ENCODE measurements around the gene INAVA.
"Not testable (repeated sequence)": the region's sequence is repeated elsewhere in the genome, so short reads cannot be mapped to it uniquely, and the experiment has no call there.

The INAVA gene

GRCh38 chr1:200918006-200918405 lies 23.3 kb downstream of the INAVA start:
- DNase-seq (ENCODE audit: low read depth in 2 of 2, low spot score in 1 of 2) = no peak

- DNase-seq (ENCODE audit: low read depth in 2 of 2, low spot score in 1 of 2) = no peak
These were observed 24.7 kb downstream of the INAVA start for GRCh38 chr1:200919386-200919785.

GRCh38 chr1:200921571-200922110 lies 26.9 kb downstream of the INAVA start:
- no peak for DNase-seq (ENCODE audit: low read depth in 2 of 2, low spot score in 1 of 2)

- no peak for DNase-seq (ENCODE audit: low read depth in 2 of 2, low spot score in 1 of 2)
These were observed 27.7 kb downstream of the INAVA start for GRCh38 chr1:200922406-200922805.

- no peak for DNase-seq (ENCODE audit: low read depth in 2 of 2, low spot score in 1 of 2)
These were observed 28.9 kb downstream of the INAVA start for GRCh38 chr1:200923601-200924000.

GRCh38 chr1:200925831-200926230 lies 31.1 kb downstream of the INAVA start:
- no peak for DNase-seq (ENCODE audit: low read depth in 2 of 2, low spot score in 1 of 2)

- no peak for DNase-seq (ENCODE audit: low read depth in 2 of 2, low spot score in 1 of 2)
These were observed 35.0 kb downstream of the INAVA start for GRCh38 chr1:200929530-200930278.

- not testable (repeated sequence) for DNase-seq (ENCODE audit: low read depth in 2 of 2, low spot score in 1 of 2)
These were observed 35.6 kb downstream of the INAVA start for GRCh38 chr1:200930285-200930684.

- DNase-seq (ENCODE audit: low read depth in 2 of 2, low spot score in 1 of 2) = no peak
These were observed 37.1 kb downstream of the INAVA start for GRCh38 chr1:200931776-200932175.

- DNase-seq (ENCODE audit: low read depth in 2 of 2, low spot score in 1 of 2) = no peak
These were observed 40.1 kb downstream of the INAVA start for GRCh38 chr1:200934676-200935245.

- DNase-seq (ENCODE audit: low read depth in 2 of 2, low spot score in 1 of 2) = not testable (repeated sequence)
These were observed 40.7 kb downstream of the INAVA start for GRCh38 chr1:200935286-200935962.

- DNase-seq (ENCODE audit: low read depth in 2 of 2, low spot score in 1 of 2) = no peak
These were observed 44.3 kb downstream of the INAVA start for GRCh38 chr1:200938955-200939354.

GRCh38 chr1:200945111-200945510 lies 50.4 kb downstream of the INAVA start:
- DNase-seq (ENCODE audit: low read depth in 2 of 2, low spot score in 1 of 2) = no peak

GRCh38 chr1:200947059-200947566 lies 52.4 kb downstream of the INAVA start:
- no peak for DNase-seq (ENCODE audit: low read depth in 2 of 2, low spot score in 1 of 2)

GRCh38 chr1:200949626-200950025 lies 54.9 kb downstream of the INAVA start:
- no peak for DNase-seq (ENCODE audit: low read depth in 2 of 2, low spot score in 1 of 2)

- no peak for DNase-seq (ENCODE audit: low read depth in 2 of 2, low spot score in 1 of 2)
These were observed 56.3 kb downstream of the INAVA start for GRCh38 chr1:200951016-200951415.

- DNase-seq (ENCODE audit: low read depth in 2 of 2, low spot score in 1 of 2) = no peak
These were observed 59.7 kb downstream of the INAVA start for GRCh38 chr1:200954434-200954833.

GRCh38 chr1:200958597-200958996 lies 63.9 kb downstream of the INAVA start:
- no peak for DNase-seq (ENCODE audit: low read depth in 2 of 2, low spot score in 1 of 2)

- no peak for DNase-seq (ENCODE audit: low read depth in 2 of 2, low spot score in 1 of 2)
These were observed 64.8 kb downstream of the INAVA start for GRCh38 chr1:200959411-200959921.

- DNase-seq (ENCODE audit: low read depth in 2 of 2, low spot score in 1 of 2) = no peak
These were observed 65.7 kb downstream of the INAVA start for GRCh38 chr1:200960236-200960947.

- no peak for DNase-seq (ENCODE audit: low read depth in 2 of 2, low spot score in 1 of 2)
These were observed 66.2 kb downstream of the INAVA start for GRCh38 chr1:200960948-200961340.
